Suprapubic skin (tissue), 4 donors: Measurements from ENCODE around the gene SCNM1. TPM values are rescaled to one million over a fixed set of nuclear protein-coding genes. Genes with fewer than 3 reads are reported as not detected.
A peak's percentile ranks its signal among the peaks of the same experiment; 100 is the strongest.

Experiments
- DNase-seq, 2 donors: peaks; one replicate each; pipeline ENCODE4 v3.0.0-alpha.2; 2019; ENCODE audit warnings: low spot score in 2 of 2
- H3K27ac ChIP-seq: fragments of 200-600 bp; sonication (generic); one replicate; pipeline ENCODE4 v1.5.1; 2019
- H3K27me3 ChIP-seq: fragments of 200-600 bp; sonication (generic); one replicate; pipeline ENCODE4 v1.5.1; 2019
- H3K36me3 ChIP-seq: fragments of 200-600 bp; sonication (generic); one replicate; pipeline ENCODE4 v1.5.1; 2019
- H3K4me1 ChIP-seq: fragments of 200-600 bp; sonication (generic); one replicate; pipeline ENCODE4 v1.5.1; 2019
- H3K4me3 ChIP-seq: fragments of 200-600 bp; sonication (generic); one replicate; pipeline ENCODE4 v1.5.1; 2019; ENCODE audit warnings: mild to moderate bottlenecking
- H3K9me3 ChIP-seq: fragments of 200-600 bp; sonication (generic); one replicate; pipeline ENCODE4 v1.5.1; 2019
- EP300 ChIP-seq: sonication (generic); formaldehyde crosslinking; IDR thresholded peaks from one replicate; pipeline ENCODE4 v1.6.1; 2017; ENCODE audit warnings: antibody characterized with exemption
- POLR2A ChIP-seq, 2 donors: fragments of 450-650 bp; IDR thresholded peaks; one replicate each; pipeline ENCODE4 v1.6.1; 2017; ENCODE audit warnings: antibody characterized with exemption in 2 of 2, mild to moderate bottlenecking in 2 of 2, moderate library complexity in 2 of 2
- POLR2AphosphoS5 ChIP-seq, 3 donors: sonication (generic); formaldehyde crosslinking; IDR thresholded peaks; one replicate each; pipeline ENCODE4 v1.6.1; 2017; ENCODE audit warnings: antibody characterized with exemption in 3 of 3
- WGBS: methylation state at CpG from one replicate; pipeline ENCODE4 v1.1.5; 2018; 5-methylcytosine and 5-hydroxymethylcytosine counted together
- total RNA-seq, 4 donors: library from RNA; depleted of rRNA; stranded (reverse); fragments of >200 nt; gene quantifications; one replicate each; pipeline ENCODE4 v1.1.0, GENCODE V29; 2016
- TF ChIP-seq, protein P1 (sequence below), 2 donors: fragments of 200-600 bp in 1 of 2; fragments of 450-650 bp in 1 of 2; sonication (generic) in 1 of 2; IDR thresholded peaks; one replicate each; pipeline ENCODE4 v1.5.1; 2016 to 2019; ENCODE audit warnings: antibody characterized with exemption in 2 of 2, mild to moderate bottlenecking in 1 of 2, moderate library complexity in 1 of 2

The SCNM1 gene
- total RNA-seq, 4 donors from 2014 or later, result 29.6 to 40.6 (median 35.4) TPM

- peak overlapping the region; percentile 9 for H3K27ac ChIP-seq
- TF ChIP-seq POLR2AphosphoS5 (IDR thresholded peaks at IDR 0.05) (no peak), EP300 (no peak), POLR2A (IDR thresholded peaks at IDR 0.05) (no peak)
- TF ChIP-seq, protein P1, sequence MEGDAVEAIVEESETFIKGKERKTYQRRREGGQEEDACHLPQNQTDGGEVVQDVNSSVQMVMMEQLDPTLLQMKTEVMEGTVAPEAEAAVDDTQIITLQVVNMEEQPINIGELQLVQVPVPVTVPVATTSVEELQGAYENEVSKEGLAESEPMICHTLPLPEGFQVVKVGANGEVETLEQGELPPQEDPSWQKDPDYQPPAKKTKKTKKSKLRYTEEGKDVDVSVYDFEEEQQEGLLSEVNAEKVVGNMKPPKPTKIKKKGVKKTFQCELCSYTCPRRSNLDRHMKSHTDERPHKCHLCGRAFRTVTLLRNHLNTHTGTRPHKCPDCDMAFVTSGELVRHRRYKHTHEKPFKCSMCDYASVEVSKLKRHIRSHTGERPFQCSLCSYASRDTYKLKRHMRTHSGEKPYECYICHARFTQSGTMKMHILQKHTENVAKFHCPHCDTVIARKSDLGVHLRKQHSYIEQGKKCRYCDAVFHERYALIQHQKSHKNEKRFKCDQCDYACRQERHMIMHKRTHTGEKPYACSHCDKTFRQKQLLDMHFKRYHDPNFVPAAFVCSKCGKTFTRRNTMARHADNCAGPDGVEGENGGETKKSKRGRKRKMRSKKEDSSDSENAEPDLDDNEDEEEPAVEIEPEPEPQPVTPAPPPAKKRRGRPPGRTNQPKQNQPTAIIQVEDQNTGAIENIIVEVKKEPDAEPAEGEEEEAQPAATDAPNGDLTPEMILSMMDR (IDR thresholded peaks at IDR 0.05), result no peak
- 53% methylated on average over 7 of the region's 7 CpGs for WGBS
- H3K4me1 ChIP-seq, result peaks cover 27% of the 10 kb centered on the region
- peaks cover 6% of the 10 kb centered on the region for H3K36me3 ChIP-seq
- H3K9me3 ChIP-seq, result no peaks in the 10 kb centered on the region
- no peak for DNase-seq
- H3K4me3 ChIP-seq, result peak overlapping the region; percentile 91
- H3K27me3 ChIP-seq, result no peaks in the 10 kb centered on the region
Observed at GRCh38 chr1:151144474-151145303, 21.3 kb upstream of the SCNM1 start.

- peaks cover 27% of the 10 kb centered on the region for H3K4me1 ChIP-seq
- H3K27me3 ChIP-seq, result no peaks in the 10 kb centered on the region
- H3K36me3 ChIP-seq, result peaks cover 5% of the 10 kb centered on the region
- H3K27ac ChIP-seq, result peak overlapping the region; percentile 9
- H3K9me3 ChIP-seq, result no peaks in the 10 kb centered on the region
- TF ChIP-seq EP300 (no peak), POLR2A (IDR thresholded peaks at IDR 0.05) (no peak), POLR2AphosphoS5 (IDR thresholded peaks at IDR 0.05) (no peak)
- H3K4me3 ChIP-seq, result peak overlapping the region; percentile 91
- WGBS, result 9% methylated on average over 39 of the region's 43 CpGs
- DNase-seq, result no peak
Observed at GRCh38 chr1:151145304-151146071, 20.5 kb upstream of the SCNM1 start.

GRCh38 chr1:151146072-151146411 lies 19.9 kb upstream of the SCNM1 start:
- no peaks in the 10 kb centered on the region for H3K27me3 ChIP-seq
- TF ChIP-seq POLR2A (IDR thresholded peaks at IDR 0.05) (no peak), POLR2AphosphoS5 (IDR thresholded peaks at IDR 0.05) (no peak), EP300 (no peak)
- TF ChIP-seq, protein P1 (IDR thresholded peaks at IDR 0.05), result no peak
- DNase-seq, result no peak
- H3K4me1 ChIP-seq, result peaks cover 27% of the 10 kb centered on the region
- under 1% methylated on average over 22 of the region's 26 CpGs for WGBS
- H3K36me3 ChIP-seq, result peaks cover 5% of the 10 kb centered on the region
- peak overlapping the region; percentile 79 for H3K27ac ChIP-seq
- H3K9me3 ChIP-seq, result no peaks in the 10 kb centered on the region
- peak overlapping the region; percentile 91 for H3K4me3 ChIP-seq

DNA sequence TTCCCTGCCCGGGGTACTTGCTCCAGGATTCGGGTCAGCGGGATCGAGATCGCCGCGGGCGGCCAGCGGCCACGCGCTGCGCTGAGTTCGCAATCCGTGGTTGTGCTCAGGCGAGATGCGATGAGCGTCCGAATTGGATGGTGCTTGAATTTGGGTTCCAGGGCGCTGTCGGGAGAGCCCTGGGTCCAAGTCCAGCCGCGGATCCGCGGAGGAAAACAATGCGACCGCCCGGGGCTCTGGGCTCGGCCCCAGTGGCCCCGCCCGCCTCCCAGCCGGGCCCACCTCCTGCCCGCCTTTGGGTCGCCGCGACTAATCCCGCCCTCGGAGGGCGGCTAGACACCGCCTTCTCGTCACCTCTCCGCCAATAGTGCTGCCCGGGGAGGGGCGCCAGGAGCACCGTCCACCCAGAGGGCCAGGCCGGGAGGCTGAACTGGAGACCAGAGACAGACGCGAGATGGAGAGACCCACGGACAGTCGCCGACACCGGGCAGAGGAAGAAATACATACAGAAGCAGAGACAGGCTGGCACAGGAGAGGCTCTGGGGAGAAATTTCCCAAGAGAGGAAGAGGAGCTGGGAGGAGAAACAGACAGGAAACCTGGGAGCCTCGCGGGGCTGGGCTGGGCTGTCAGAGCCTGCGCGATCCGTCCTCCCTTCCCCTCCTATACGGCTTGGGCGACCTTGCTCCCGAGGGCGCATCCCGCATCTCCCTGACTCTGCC lies 19.4 kb upstream of the SCNM1 start, which contains the start of gene SEMA6C:
Gene SEMA6C (minus strand): TSS at position 220 of the 720 bp plus-strand sequence. CDS start 4,010 bp downstream, outside the sequence.
- H3K4me1 ChIP-seq, result peaks cover 27% of the 10 kb centered on the region
- TF ChIP-seq, protein P1 (IDR thresholded peaks at IDR 0.05), result no peak
- TF ChIP-seq EP300 (no peak), POLR2AphosphoS5 (IDR thresholded peaks at IDR 0.05) (no peak), POLR2A (IDR thresholded peaks at IDR 0.05) (no peak)
- H3K4me3 ChIP-seq, result peak within 1 kb of the TSS; percentile 91
- WGBS, result under 1% methylated on average over 26 of the region's 61 CpGs
- H3K9me3 ChIP-seq, result no peaks in the 10 kb centered on the region
- H3K27me3 ChIP-seq, result no peaks in the 10 kb centered on the region
- peak; percentile 96 to 97 for DNase-seq
- peak within 1 kb of the TSS; percentile 79 for H3K27ac ChIP-seq
- H3K36me3 ChIP-seq, result peaks cover 5% of the 10 kb centered on the region

- Histone ChIP-seq H3K9me3 (no peaks in the 10 kb centered on the region), H3K27ac (peak overlapping the region; percentile 79), H3K27me3 (no peaks in the 10 kb centered on the region), H3K4me1 (peaks cover 27% of the 10 kb centered on the region), H3K4me3 (peak overlapping the region; percentile 91), H3K36me3 (peaks cover 4% of the 10 kb centered on the region)
- 10% methylated on average over 7 of the region's 7 CpGs for WGBS
- TF ChIP-seq EP300 (no peak), POLR2AphosphoS5 (IDR thresholded peaks at IDR 0.05) (no peak), POLR2A (IDR thresholded peaks at IDR 0.05) (no peak)
- TF ChIP-seq, protein P1 (IDR thresholded peaks at IDR 0.05), result no peak
- DNase-seq, result no peak
Observed at GRCh38 chr1:151147132-151147503, 18.8 kb upstream of the SCNM1 start.
